NCI-H2107 treated with DMSO at 0.1 percent for 48 hours (cell line): Measurements from ENCODE around the gene SORT1.
A peak's percentile ranks its signal among the peaks of the same experiment; 100 is the strongest.
"Not testable (repeated sequence)": the region's sequence is repeated elsewhere in the genome, so short reads cannot be mapped to it uniquely, and the experiment has no call there.

Source experiments
- DNase-seq: peaks from one replicate; lab custom pipeline; 2025; ENCODE audit not compliant: unreplicated experiment; lab: John Stamatoyannopoulos, UW

The SORT1 gene

DNA sequence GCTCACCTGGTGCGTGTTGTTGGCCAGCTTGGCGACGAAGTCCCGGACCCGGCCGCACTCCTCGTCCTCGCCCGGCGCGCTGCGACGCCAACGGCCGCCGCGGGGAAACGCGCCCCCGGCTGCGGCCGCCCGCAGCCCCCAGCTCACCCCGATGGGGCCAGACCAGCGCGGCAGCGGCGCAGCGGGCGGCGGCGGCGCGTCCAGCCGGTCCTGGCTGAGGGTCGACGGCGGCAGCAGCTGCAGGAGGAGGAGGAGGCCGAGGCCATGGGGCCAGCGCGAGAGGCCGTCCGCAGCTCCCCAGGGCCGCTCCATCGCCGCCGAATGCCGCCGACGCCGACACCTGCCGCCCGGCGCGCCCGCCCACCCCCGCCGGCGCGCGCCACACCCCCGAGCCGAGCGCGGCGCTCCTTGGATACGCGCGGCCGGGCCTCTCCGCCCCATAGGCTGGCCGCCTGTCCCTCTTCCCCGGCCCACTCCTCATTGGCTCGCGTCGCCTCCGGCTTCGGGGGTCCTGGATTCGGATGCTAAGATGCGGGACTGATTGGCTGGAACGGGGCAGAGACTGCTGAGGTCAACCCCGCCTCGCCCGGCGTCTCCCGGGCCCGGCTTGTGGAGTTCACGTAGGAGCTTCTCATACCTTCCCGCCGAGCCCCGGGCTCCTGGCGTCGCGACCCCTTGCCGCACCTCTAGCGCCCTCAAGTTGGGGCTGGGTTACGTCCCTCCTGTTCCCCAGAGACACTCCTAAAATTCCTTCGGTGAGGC is at the start of gene SORT1:
TSS of gene SORT1 (minus strand) at position 338 of the 762 bp plus-strand sequence. CDS start at position 312, 26 bp downstream.
- DNase-seq = peak; percentile 87

- DNase-seq = not testable (repeated sequence)
Measured at GRCh38 chr1:109445949-109446695, 48.4 kb upstream of the SORT1 start.

DNA sequence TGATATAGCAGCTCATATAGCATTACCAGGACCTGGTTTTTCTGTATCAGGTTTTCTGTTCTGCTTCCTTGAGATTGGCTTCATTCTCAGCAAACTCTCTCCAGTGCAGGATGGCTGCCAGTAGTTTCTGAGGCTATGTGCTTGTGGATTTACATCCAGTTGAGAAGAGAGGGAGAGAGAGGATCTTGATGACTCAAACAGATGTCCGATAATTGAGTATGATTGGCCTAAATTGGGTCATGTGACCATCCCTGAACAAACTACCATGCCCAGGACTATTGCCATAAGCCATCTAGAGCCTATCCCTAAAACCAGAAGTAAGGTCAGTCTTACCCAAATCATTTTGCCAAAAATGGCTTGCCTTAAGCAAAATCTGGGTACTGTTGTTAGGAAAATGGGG is 46.6 kb upstream of the SORT1 start:
- DNase-seq = no peak

- DNase-seq = no peak
Measured at GRCh38 chr1:109443476-109443875, 45.8 kb upstream of the SORT1 start.

DNA sequence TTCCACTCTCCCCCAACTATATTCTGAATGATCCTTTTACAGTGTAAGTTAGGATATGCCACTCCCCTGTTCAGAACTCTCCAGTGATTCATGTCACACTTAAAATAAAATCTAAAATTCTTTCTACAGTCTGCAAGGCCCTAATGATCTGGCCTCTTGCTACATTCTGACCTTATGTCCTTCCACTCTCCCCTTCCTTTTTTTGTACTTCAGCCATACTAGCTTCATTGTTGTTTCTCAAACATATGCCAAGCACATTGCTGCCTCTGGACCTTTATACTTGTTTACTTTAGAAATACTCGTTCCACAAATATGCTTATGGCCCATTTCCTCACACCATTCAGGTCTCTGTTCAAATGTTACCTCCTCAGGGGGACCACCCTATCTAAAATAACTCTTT is 43.4 kb upstream of the SORT1 start:
- no peak for DNase-seq

- DNase-seq = no peak
Measured at GRCh38 chr1:109438798-109439297, 41.1 kb upstream of the SORT1 start.

- DNase-seq = no peak
Measured at GRCh38 chr1:109434484-109434883, 36.8 kb upstream of the SORT1 start.

DNA sequence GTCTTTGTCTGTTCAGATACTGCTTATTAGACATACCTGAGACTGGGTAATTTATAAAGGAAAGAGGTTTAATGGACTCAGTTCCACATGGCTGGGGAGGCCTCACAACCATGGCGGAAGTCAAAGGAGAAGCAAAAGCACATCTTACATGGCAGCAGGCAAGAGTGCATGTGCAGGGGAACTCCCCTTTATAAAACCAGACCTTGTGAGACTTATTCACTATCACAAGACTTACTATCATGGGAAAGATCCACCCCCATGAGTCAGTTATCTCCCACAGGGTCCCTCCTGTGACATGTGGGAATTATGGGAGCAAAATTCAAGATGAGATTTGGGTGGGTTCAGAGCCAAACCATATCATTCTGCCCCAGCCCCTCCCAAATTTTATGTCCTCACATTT is 35.6 kb upstream of the SORT1 start:
- no peak for DNase-seq

- no peak for DNase-seq
Measured at GRCh38 chr1:109432336-109432735, 34.6 kb upstream of the SORT1 start.

GRCh38 chr1:109427171-109427467 is 29.4 kb upstream of the SORT1 start:
- DNase-seq = no peak

GRCh38 chr1:109426281-109427170 is 28.8 kb upstream of the SORT1 start, which contains the start of gene PSMA5:
Gene PSMA5, minus strand, starts transcription at chr1:109426448. Its CDS starts 118 bp downstream, at chr1:109426330.
- peak; percentile 99 for DNase-seq

DNA sequence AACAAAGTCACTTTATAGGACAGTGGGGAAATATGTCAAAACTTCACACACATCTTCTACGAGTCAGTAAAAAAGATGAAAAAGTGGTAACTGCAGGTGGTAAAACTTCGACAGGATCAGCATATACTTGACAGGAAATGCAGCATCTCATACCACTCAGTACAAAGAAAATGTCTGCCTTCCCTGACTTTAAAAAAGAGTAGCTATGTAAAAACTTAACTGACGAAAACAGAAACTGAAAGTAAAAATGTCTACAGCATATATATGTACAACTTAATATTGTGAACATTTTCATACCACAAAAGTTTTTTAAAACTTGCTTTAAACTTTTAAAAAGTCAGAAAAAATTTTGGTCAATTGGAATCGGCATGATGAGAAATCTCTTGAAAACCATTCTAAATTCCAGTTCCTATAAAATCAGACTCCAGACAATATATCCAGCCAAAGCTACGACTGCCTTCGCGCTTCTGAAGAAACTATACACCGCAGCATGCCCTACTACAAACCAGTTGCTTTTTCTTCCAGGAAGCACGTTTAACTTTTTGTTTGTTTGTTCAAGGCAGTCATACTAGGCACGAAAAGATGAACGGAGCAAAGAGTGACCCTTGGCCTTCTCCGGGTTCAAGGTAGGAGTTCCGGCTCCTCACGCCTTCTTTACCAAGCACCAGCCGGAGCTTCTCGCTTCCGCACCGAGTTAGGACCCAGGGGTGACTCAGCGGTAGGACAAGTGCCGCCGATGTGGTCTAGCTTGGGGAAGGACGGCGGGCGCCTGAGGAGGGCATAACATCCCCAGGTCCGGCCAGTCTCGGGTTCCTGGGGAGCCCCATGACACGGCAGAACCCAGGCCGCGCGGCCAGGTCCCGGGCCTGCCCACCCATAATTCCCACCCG is 27.9 kb upstream of the SORT1 start:
- peak; percentile 46 for DNase-seq

- DNase-seq = no peak
Measured at GRCh38 chr1:109423498-109423897, 25.8 kb upstream of the SORT1 start.

DNA sequence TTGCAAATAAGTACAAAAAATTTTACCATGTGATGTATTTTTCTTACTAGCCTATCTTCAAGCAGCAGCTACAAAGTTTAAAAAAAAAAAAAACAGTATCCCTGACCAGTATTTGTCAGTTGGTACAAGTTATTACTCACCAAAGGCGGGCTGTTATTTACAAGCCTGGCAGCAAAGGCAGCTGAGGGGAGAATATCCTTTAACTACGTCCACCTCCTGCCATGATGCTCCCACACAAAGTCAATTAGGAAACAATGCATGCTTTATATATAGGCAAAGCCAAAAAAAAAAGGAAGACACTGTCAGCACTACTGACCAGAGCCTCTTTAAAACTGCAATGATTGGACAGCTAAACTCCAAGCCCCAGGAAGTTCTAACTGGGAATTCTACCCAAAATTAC is 14.8 kb upstream of the SORT1 start:
- no peak for DNase-seq

- no peak for DNase-seq
Measured at GRCh38 chr1:109404838-109405237, 7.1 kb upstream of the SORT1 start.

DNA sequence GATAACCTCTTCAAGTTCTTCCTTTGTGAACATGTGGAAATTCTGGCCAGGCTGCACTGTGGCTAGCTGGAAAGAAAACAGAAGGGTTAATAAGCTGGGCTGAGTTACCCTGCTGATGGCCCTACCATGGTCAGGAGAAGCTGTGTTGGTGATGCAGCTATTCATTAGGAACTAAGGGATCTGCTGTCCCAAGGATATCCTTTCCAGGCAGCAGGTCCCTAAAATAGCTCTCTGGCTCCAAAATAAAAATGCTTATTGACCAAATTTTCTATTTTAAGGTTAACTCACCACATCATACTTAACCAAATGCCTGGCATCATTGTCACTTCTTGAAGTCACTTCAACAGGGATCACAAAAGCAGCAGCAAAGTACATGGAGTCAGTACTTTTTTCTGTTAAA is 4.3 kb upstream of the SORT1 start:
- DNase-seq = no peak

GRCh38 chr1:109400035-109400655 is 2.4 kb upstream of the SORT1 start:
- DNase-seq = no peak

GRCh38 chr1:109399326-109399957 is 1.7 kb upstream of the SORT1 start:
- peak; percentile 87 for DNase-seq
